NOMO-1 (cell line): ENCODE measurements around the gene PRAMEF6.
"Not testable (repeated sequence)": the region's sequence is repeated elsewhere in the genome, so short reads cannot be mapped to it uniquely, and the experiment has no call there.

Source experiments
- DNase-seq, 2 experiments: peaks; one replicate each; lab custom pipeline; 2025; ENCODE audit not compliant: unreplicated experiment in 2 of 2; lab: John Stamatoyannopoulos, UW

The PRAMEF6 gene

DNA sequence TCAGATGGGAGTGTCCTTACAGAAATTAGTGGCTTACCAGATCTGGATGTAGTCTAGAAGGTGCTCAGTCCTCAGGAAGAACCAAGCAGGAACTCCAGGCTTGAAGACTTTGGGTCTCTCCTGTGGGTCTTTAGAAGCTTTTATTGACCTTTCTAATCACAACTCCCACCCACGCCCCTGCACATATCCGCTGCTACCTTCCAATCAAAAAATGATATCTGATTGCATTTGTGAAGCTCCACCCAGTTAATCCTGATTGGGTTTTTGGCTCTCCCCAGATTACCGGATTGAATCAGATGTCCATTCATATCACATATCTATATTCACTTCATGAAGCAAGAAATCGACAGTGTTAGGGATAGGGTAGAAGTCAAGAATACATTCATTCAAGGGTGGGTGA is at the start of gene PRAMEF6:
Gene PRAMEF6 (minus strand): TSS at position 101 of the 400 bp plus-strand sequence. CDS start 5,062 bp downstream, outside the sequence.
- not testable (repeated sequence) for DNase-seq

DNA sequence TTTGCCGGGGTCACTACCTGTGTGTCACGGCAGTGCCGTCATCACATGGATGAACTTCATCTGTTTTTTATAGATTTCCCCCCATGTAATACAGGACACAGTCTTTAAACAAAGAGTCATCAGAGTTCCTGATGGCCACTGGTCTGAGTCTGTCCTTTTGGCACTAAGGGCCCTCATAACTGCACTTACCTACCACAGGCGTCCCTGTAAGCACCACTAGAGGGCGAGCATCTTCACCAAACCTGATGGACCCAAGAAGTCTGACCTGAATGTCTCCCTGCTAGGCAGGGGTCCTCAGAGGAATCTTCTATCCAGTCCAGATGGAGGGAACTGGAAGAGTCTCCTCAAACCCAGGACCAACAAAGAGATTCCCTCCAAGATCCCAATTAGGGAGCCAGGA is 23.0 kb downstream of the PRAMEF6 start:
- DNase-seq = not testable (repeated sequence)

DNA sequence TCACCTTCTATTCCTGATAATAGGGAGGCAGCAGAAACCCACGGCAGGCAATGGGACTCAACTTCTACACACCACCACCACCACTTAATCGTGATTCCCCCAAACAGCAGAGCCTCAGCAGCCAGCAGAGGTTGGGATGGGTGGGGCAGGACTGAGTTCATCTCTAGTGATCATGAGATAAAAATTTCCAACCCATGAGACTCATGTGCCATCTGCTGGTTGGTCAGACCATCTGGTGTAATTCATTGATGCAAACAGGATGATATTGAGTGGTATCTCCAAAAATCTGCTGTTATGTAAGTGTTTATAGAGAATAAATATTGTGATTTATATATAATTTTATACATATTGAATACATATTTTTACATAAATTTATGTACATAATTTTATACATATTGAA is 25.6 kb downstream of the PRAMEF6 start:
- DNase-seq = not testable (repeated sequence)

DNA sequence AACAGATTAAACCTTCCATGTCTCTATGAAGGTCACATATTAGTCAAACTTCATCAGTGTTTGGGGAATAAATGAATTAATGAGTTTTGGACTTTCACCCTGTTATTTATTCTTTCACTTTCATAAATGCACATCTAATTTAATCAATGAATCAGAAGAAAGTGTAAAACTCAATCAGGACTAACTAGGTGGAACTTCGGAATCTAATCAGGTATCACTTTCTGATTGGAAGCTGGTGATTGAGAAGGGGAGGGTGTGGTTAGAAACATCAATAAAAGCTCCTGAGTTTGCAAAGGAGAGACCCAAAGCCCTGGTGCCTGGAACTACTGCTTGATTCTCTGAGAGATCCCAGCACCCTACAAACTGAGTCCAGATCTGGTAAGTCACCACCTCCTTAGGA is 31.1 kb downstream of the PRAMEF6 start, which contains the start of gene PRAMEF7:
Gene PRAMEF7 (plus strand): TSS at position 301 of the 400 bp plus-strand sequence. CDS start 1,083 bp downstream, outside the sequence.
- not testable (repeated sequence) for DNase-seq

DNA sequence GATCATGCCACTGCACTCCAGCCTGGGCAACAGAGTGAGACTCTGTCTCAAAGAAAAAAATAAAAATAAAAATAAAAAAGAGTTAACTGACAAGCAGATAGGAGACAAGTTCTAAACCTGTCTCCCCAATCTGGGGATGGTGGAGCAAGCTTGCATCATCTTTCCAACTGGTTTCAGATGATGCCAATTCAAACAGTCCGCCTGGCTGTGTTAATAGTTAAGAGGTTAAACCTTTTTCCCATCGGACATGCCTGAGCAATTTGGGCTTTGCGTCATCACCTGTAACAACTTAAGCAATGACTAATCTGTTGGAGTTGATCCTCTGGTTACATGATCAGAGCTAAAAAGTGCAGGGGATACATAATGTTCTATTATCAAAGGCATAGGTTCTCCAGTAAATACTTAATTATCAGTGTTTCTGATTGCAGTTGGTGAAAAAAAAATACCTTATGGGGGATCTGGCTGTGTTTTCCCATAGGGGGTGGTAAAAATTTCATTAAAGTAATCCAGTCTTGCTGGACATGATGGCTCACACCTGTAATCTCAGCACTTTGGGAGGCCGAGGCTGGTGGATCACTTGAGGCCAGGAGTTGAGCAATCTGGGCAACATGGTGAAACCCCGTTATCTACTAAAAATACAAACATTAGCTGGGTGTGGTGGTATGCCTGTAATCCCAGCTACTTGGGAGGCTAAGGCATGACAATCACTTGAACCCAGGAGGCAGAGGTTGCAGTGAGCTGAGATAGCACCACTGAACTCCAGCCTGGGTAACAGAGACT is 43.4 kb downstream of the PRAMEF6 start:
- DNase-seq = not testable (repeated sequence)

DNA sequence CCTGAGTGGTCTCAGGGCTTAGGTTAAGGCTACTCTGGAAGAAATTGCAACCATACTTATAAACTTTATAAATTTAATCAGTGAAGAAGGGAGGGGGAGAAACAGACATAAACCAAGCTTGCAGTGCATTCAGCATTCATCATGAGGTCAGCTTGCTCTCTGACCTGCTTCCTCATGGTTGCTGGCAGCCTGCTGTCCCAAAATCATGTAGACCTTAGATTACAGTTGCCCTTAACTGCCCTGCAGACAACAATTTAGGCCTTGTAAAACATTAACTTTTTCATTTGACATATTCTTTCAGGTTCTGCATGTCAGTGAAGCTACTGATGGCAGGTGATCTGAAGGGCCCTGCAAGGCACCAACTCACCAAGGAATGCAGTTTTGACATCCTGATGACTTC is 48.2 kb downstream of the PRAMEF6 start:
- DNase-seq = not testable (repeated sequence)

DNA sequence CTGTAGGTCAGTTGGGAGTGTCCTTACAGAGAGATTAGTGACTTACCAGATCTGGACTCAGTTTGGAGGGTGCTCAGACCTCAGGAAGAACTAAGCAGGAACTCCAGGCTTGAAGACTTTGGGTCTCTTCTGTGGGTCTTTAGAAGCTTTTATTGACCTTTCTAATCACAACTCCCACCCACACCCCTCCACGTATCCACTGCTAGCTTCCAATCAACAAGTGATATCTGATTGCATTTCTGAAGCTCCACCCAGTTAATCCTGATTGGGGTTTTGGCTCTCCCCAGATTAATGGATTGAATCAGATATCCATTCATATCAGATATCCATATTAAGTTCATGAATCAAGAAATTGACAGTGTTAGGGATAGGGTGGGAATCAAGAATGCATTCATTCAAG is 49.2 kb downstream of the PRAMEF6 start, which contains the start of gene PRAMEF10:
Gene PRAMEF10 (minus strand): TSS at position 101 of the 400 bp plus-strand sequence. CDS start 2,423 bp downstream, outside the sequence.
- not testable (repeated sequence) for DNase-seq
